ENCODE data around the gene OGDH.

DNA sequence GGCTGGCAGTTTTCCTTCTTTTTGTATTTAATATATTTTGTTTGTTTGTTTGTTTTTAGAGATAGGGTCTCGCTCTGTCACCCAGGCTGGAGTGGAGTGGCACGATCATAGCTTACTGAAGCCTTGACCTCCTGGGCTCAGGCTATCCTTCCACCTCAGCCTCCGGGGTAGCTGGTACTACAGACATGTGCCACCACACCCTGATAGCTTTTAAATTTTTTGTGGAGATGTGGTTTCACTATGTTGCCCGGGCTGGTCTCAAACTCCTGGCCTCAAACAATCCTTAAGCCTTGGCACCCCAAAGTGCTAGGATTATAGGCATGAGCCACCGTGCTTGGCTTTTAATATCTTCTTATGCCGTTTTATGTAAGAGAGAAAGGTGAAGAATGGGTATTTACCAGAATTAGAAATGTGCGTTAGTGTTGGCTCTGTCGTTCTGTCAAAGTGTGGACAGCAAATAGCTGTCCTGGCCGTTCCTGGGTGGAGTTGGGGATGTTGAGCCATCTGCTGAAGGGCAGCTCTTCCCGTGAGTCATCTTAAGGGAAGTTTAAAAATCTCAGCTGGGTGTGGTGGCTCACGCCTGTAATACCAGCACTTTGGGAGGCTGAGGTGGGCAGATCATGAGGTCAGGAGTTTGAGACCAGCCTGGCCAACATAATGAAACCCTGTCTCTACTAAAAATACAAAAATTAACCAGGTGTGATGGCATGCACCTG lies 14.8 kb downstream of the OGDH start:
- TF ChIP-seq, protein P1, sequence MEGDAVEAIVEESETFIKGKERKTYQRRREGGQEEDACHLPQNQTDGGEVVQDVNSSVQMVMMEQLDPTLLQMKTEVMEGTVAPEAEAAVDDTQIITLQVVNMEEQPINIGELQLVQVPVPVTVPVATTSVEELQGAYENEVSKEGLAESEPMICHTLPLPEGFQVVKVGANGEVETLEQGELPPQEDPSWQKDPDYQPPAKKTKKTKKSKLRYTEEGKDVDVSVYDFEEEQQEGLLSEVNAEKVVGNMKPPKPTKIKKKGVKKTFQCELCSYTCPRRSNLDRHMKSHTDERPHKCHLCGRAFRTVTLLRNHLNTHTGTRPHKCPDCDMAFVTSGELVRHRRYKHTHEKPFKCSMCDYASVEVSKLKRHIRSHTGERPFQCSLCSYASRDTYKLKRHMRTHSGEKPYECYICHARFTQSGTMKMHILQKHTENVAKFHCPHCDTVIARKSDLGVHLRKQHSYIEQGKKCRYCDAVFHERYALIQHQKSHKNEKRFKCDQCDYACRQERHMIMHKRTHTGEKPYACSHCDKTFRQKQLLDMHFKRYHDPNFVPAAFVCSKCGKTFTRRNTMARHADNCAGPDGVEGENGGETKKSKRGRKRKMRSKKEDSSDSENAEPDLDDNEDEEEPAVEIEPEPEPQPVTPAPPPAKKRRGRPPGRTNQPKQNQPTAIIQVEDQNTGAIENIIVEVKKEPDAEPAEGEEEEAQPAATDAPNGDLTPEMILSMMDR (IDR thresholded peaks at IDR 0.05) = no peak
- TF ChIP-seq POLR2A (IDR thresholded peaks at IDR 0.05) = no peak

Data from Peyer's patch (tissue), 4 donors.